OCI-LY7 (cell line): Measurements from ENCODE around the gene UGT1A3. TPM values are rescaled to one million over a fixed set of nuclear protein-coding genes. Genes with fewer than 3 reads are reported as not detected.

Source experiments
- BruUV-seq: library from RNA; stranded (reverse); fragments of 400-500 nt; replicated peaks from 2 replicates; lab custom pipeline; 2021; lab: Mats Ljungman, UMichigan
- CTCF ChIA-PET: fragments of 300-600 bp; sonication (Branson Sonifier 250); formaldehyde crosslinking; loops from one replicate; lab custom pipeline; 2022; ENCODE audit warnings: antibody characterized with exemption; ENCODE audit not compliant: unreplicated experiment; lab: Charles Lee
- POLR2A ChIA-PET: fragments of 300-600 bp; sonication (Branson Sonifier 250); formaldehyde crosslinking; loops from one replicate; lab custom pipeline; 2022; ENCODE audit warnings: antibody characterized with exemption; lab: Charles Lee
- DNase-seq: peaks from one replicate; pipeline ENCODE4 v3.0.0-alpha.2; 2015; ENCODE audit warnings: low spot score
- H2AFZ ChIP-seq: fragments of 200-600 bp; sonication (generic), shearing (Covaris generic); 2 replicates; pipeline ENCODE4 v1.6.1; 2014; ENCODE audit warnings: mild to moderate bottlenecking, antibody characterized with exemption, low read length, moderate library complexity
- H3K27ac ChIP-seq: fragments of 200-600 bp; sonication (generic); 2 replicates; pipeline ENCODE4 v1.5.1; 2014; ENCODE audit warnings: mixed run types, low read depth, mild to moderate bottlenecking, moderate library complexity, low read length, inconsistent platforms; ENCODE audit not compliant: poor library complexity, severe bottlenecking
- H3K36me3 ChIP-seq: fragments of 200-600 bp; sonication (generic); 2 replicates; pipeline ENCODE4 v1.6.1; 2014; ENCODE audit warnings: mild to moderate bottlenecking, antibody characterized with exemption, low read length, moderate library complexity, mixed read lengths; ENCODE audit not compliant: insufficient read depth
- H3K4me1 ChIP-seq: fragments of 200-600 bp; sonication (generic); 2 replicates; pipeline ENCODE4 v1.5.1; 2014; ENCODE audit warnings: mild to moderate bottlenecking, low read length; ENCODE audit not compliant: insufficient read depth, poor library complexity, severe bottlenecking
- H3K4me2 ChIP-seq: fragments of 200-600 bp; sonication (generic); 2 replicates; pipeline ENCODE4 v1.6.1; 2014; ENCODE audit warnings: mild to moderate bottlenecking, low read length
- H3K4me3 ChIP-seq: fragments of 200-600 bp; sonication (generic); 2 replicates; pipeline ENCODE4 v1.5.1; 2014; ENCODE audit warnings: mild to moderate bottlenecking, low read depth, low read length; ENCODE audit not compliant: poor library complexity, severe bottlenecking
- H3K79me2 ChIP-seq: fragments of 200-600 bp; sonication (generic); 2 replicates; pipeline ENCODE4 v1.6.1; 2016; ENCODE audit warnings: low read depth, mild to moderate bottlenecking, low read length, moderate library complexity, mixed read lengths; ENCODE audit not compliant: insufficient read depth
- H3K9me2 ChIP-seq: fragments of 200-600 bp; sonication (generic); 2 replicates; pipeline ENCODE4 v1.6.1; 2016; ENCODE audit warnings: mild to moderate bottlenecking, low read length, mixed read lengths; ENCODE audit not compliant: insufficient read depth
- H3K9me3 ChIP-seq: fragments of 200-600 bp; sonication (generic); 2 replicates; pipeline ENCODE4 v1.6.1; 2014; ENCODE audit warnings: mild to moderate bottlenecking, mixed run types, low read length, mixed read lengths
- H4K20me1 ChIP-seq: fragments of 200-600 bp; sonication (generic); 2 replicates; pipeline ENCODE4 v1.6.1; 2014; ENCODE audit warnings: mild to moderate bottlenecking, antibody characterized with exemption, low read length, moderate library complexity, mixed read lengths; ENCODE audit not compliant: insufficient read depth
- CTCF ChIP-seq: fragments of 200-600 bp; sonication (generic); conservative IDR thresholded peaks from 2 replicates; pipeline ENCODE4 v1.5.1; 2014; ENCODE audit warnings: mild to moderate bottlenecking, antibody characterized with exemption, low read length, moderate library complexity, mixed read lengths
- EZH2phosphoT487 ChIP-seq: fragments of 200-600 bp; sonication (generic); IDR thresholded peaks from 2 replicates; pipeline ENCODE4 v1.6.1; 2018; ENCODE audit warnings: low read depth, borderline replicate concordance, mild to moderate bottlenecking, mixed run types, antibody characterized with exemption, low read length, moderate library complexity, mixed read lengths
- intact Hi-C: fragments of 100-400 bp; cut with micrococcal nuclease; formaldehyde crosslinking; loops from one replicate; pipeline ENCODE4 v1.10.0; 2022; ENCODE audit not compliant: unreplicated experiment
- total RNA-seq, 2 experiments: library from RNA; depleted of rRNA in 1 of 2; stranded (reverse); fragments of >200 nt in 1 of 2; shearing (Covaris generic) in 1 of 2; gene quantifications; 2 replicates each; pipeline ENCODE4 v1.2.3, GENCODE V29; 2014 to 2022

The UGT1A3 gene
- total RNA-seq, 2 experiments from 2014 or later = not detected

GRCh38 chr2:233795735-233796171 lies 66.9 kb downstream of the UGT1A3 start:
- H3K4me1 ChIP-seq = peaks cover under 1% of the 10 kb centered on the region
- no TSS peak for BruUV-seq
- no peaks in the 10 kb centered on the region for H4K20me1 ChIP-seq
- no peaks in the 10 kb centered on the region for H3K79me2 ChIP-seq
- H3K9me2 ChIP-seq = no peaks in the 10 kb centered on the region
- H3K9me3 ChIP-seq = no peaks in the 10 kb centered on the region
- H3K27ac ChIP-seq = no peak overlapping the region
- TF ChIP-seq CTCF = no peak
- TF ChIP-seq EZH2phosphoT487 = no peak
- no peaks in the 10 kb centered on the region for H3K36me3 ChIP-seq
- no peak overlapping the region for H3K4me2 ChIP-seq
- ChIA-PET POLR2A (interaction anchor here (0.6 kb wide), 1 partner anchor 125 kb away, joined by 3 read pairs; no protein-coding TSS in a partner anchor), CTCF (no interaction called here)
- no peak for DNase-seq
- H3K4me3 ChIP-seq = no peak overlapping the region
- no peak overlapping the region for H2AFZ ChIP-seq
- intact Hi-C loops = no loop called here

DNA sequence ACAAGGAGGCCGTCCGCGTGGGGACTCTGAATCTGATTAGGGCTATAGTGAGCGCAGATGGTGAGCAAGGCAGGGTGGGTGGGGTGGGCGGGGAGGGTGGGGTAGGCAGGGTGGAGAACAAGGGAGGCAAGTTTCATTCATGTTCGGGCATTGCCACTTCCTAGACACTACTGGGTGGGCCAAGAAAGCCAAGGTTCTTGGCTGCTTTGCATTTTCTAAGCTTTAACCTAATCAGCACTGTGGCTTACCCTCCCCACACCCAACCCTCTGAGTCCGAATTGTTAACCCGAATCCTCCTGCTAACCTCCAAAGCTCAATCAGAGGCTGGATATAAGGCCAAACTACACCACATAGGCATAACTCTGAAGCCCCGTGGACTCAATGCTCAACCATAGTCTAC lies 67.4 kb downstream of the UGT1A3 start:
- ChIA-PET POLR2A (interaction anchor here (0.6 kb wide), 1 partner anchor 124 kb away, joined by 3 read pairs; no protein-coding TSS in a partner anchor), CTCF (no interaction called here)
- no peak for DNase-seq
- H4K20me1 ChIP-seq = no peaks in the 10 kb centered on the region
- no peak overlapping the region for H2AFZ ChIP-seq
- H3K9me3 ChIP-seq = no peaks in the 10 kb centered on the region
- intact Hi-C loops = no loop called here
- no peak overlapping the region for H3K4me2 ChIP-seq
- no TSS peak for BruUV-seq
- H3K36me3 ChIP-seq = no peaks in the 10 kb centered on the region
- no peak overlapping the region for H3K27ac ChIP-seq
- H3K4me1 ChIP-seq = peaks cover 5% of the 10 kb centered on the region
- TF ChIP-seq CTCF (no peak), EZH2phosphoT487 (no peak)
- H3K9me2 ChIP-seq = no peaks in the 10 kb centered on the region
- H3K4me3 ChIP-seq = no peak overlapping the region
- H3K79me2 ChIP-seq = no peaks in the 10 kb centered on the region

DNA sequence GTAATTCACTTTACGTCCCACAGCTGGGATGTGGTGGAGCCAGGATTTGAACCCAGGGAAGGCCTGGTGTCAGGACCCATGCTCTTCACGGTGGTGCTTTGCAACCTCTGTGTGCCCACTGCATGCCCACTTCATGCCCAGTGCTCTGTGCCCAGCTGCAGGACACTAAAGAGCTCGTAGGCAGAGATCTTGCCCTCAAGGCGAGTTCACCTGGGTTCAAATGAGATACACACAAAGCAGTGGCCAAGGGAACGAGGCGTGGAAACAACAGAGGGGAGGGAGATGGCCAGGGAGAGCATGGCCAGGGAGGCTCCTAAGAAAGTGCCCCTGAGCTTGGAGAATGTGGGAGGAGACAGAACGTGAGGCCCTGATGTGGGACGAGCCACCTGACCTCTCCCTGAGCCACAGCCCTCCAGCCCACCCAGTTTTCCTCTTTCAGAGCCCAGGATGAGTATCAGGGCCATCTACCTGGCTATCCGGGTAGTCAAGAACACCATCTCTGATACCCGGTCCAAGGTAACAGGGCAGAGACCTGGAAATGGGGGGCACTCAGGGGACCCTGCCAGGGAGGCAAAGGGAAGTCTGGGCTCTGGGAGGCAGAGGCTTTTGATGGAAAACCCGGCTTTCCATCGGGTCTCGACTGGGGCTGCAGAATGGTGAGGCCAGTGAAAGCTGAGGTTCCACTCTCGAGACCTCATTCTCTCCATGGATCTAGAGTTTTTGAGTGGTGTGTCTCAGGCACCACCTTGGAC lies 69.7 kb downstream of the UGT1A3 start:
- no peak overlapping the region for H3K4me3 ChIP-seq
- no peak overlapping the region for H2AFZ ChIP-seq
- no peaks in the 10 kb centered on the region for H3K79me2 ChIP-seq
- no peak overlapping the region for H3K27ac ChIP-seq
- H3K4me1 ChIP-seq = peaks cover 11% of the 10 kb centered on the region
- H3K9me3 ChIP-seq = no peaks in the 10 kb centered on the region
- DNase-seq = no peak
- H3K36me3 ChIP-seq = no peaks in the 10 kb centered on the region
- intact Hi-C loops = no loop called here
- no peak overlapping the region for H3K4me2 ChIP-seq
- TF ChIP-seq CTCF = no peak
- no peak for TF ChIP-seq EZH2phosphoT487
- CTCF ChIA-PET = interaction anchor here (0.5 kb wide), 1 partner anchor 787 kb away, joined by 3 read pairs; no protein-coding TSS in a partner anchor
- H4K20me1 ChIP-seq = no peaks in the 10 kb centered on the region
- BruUV-seq = no TSS peak
- POLR2A ChIA-PET = no interaction called here
- H3K9me2 ChIP-seq = no peaks in the 10 kb centered on the region
